Parathyroid adenoma (tissue), 2 donors: ENCODE data around the gene ABHD3.
"Not testable (repeated sequence)": the region's sequence is repeated elsewhere in the genome, so short reads cannot be mapped to it uniquely, and the experiment has no call there.

Source experiments
- H2AFZ ChIP-seq: fragments of 300-600 bp; sonication (generic); one replicate; pipeline ENCODE4 v1.7.0; 2017; ENCODE audit warnings: antibody characterized with exemption, mild to moderate bottlenecking
- H3K27ac ChIP-seq: fragments of 300-600 bp; sonication (generic); one replicate; pipeline ENCODE4 v1.7.0; 2017
- H3K27me3 ChIP-seq: fragments of 300-600 bp; sonication (generic); one replicate; pipeline ENCODE4 v1.7.0; 2017; ENCODE audit warnings: low read length; ENCODE audit not compliant: control insufficient read depth, insufficient read depth
- H3K36me3 ChIP-seq: fragments of 300-600 bp; sonication (generic); one replicate; pipeline ENCODE4 v1.7.0; 2017; ENCODE audit warnings: low read length; ENCODE audit not compliant: control insufficient read depth, insufficient read depth
- H3K4me1 ChIP-seq: fragments of 300-600 bp; sonication (generic); one replicate; pipeline ENCODE4 v1.7.0; 2017; ENCODE audit warnings: control low read depth
- H3K4me2 ChIP-seq: fragments of 300-600 bp; sonication (generic); one replicate; pipeline ENCODE4 v1.7.0; 2017; ENCODE audit warnings: low read length
- H3K4me3 ChIP-seq: fragments of 300-600 bp; sonication (generic); one replicate; pipeline ENCODE4 v1.7.0; 2017; ENCODE audit warnings: low read depth, low read length
- H3K79me2 ChIP-seq: fragments of 300-600 bp; sonication (generic); one replicate; pipeline ENCODE4 v1.7.0; 2017; ENCODE audit warnings: control low read depth
- H3K9ac ChIP-seq: fragments of 300-600 bp; sonication (generic); one replicate; pipeline ENCODE4 v1.7.0; 2017; ENCODE audit warnings: mild to moderate bottlenecking
- H3K9me3 ChIP-seq: fragments of 300-600 bp; sonication (generic); one replicate; pipeline ENCODE4 v1.7.0; 2017; ENCODE audit warnings: low read length; ENCODE audit not compliant: control insufficient read depth
- TF ChIP-seq, protein P1 (sequence below): fragments of 300-600 bp; sonication (generic); IDR thresholded peaks from one replicate; pipeline ENCODE4 v1.7.0; 2017; ENCODE audit warnings: antibody characterized with exemption, mild to moderate bottlenecking
- donor health status: primary hyperparathyroidism.

Gene ABHD3

DNA sequence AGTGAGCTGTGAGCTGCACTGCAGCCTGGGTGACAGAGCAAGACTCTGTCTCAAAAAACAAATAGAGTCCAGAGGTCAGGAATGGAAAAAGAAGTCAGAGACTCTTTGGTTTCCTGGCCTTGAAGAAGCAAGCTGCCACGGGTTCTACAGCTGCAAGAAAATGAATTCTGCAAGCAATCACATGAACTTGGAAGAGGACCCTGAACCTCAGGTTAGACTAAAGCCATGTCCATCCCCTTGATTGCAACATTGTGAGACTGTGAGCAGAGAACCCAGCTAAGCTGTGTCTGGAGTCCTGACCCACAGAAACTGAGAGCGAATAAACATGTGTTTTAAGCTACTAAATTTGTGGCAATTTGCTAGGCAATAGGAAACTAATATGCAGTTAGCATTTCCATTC is 23.1 kb upstream of the ABHD3 start:
- H3K27ac ChIP-seq = no peak overlapping the region
- no peak overlapping the region for H3K4me2 ChIP-seq
- no peaks in the 10 kb centered on the region for H3K4me1 ChIP-seq
- no peak overlapping the region for H3K4me3 ChIP-seq
- no peaks in the 10 kb centered on the region for H3K79me2 ChIP-seq
- H3K9ac ChIP-seq = no peak overlapping the region
- no peak overlapping the region for H2AFZ ChIP-seq
- no peaks in the 10 kb centered on the region for H3K36me3 ChIP-seq
- TF ChIP-seq, protein P1, sequence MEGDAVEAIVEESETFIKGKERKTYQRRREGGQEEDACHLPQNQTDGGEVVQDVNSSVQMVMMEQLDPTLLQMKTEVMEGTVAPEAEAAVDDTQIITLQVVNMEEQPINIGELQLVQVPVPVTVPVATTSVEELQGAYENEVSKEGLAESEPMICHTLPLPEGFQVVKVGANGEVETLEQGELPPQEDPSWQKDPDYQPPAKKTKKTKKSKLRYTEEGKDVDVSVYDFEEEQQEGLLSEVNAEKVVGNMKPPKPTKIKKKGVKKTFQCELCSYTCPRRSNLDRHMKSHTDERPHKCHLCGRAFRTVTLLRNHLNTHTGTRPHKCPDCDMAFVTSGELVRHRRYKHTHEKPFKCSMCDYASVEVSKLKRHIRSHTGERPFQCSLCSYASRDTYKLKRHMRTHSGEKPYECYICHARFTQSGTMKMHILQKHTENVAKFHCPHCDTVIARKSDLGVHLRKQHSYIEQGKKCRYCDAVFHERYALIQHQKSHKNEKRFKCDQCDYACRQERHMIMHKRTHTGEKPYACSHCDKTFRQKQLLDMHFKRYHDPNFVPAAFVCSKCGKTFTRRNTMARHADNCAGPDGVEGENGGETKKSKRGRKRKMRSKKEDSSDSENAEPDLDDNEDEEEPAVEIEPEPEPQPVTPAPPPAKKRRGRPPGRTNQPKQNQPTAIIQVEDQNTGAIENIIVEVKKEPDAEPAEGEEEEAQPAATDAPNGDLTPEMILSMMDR = no peak
- no peaks in the 10 kb centered on the region for H3K27me3 ChIP-seq
- H3K9me3 ChIP-seq = no peaks in the 10 kb centered on the region

DNA sequence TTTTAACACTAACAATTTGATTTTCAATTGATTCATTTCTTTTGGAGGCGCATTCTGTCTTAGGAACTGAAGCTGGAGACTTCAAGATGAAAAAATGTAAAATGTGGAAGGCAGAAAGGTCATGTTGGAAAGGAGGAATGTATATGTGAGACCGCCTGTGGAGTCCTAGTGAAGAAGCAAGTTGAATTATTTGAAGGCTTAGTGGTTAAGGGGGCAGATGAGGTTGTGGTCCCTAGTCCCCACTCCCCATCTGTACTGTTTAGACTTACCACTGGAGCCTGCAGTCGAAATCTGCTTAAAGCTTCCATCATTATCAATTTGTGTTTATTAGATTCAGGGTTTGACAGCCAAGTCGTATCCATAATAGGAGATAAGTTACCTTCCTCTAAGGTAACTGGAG is 20.6 kb upstream of the ABHD3 start:
- no peak overlapping the region for H3K27ac ChIP-seq
- H3K9ac ChIP-seq = no peak overlapping the region
- no peaks in the 10 kb centered on the region for H3K4me1 ChIP-seq
- H3K9me3 ChIP-seq = no peaks in the 10 kb centered on the region
- no peaks in the 10 kb centered on the region for H3K79me2 ChIP-seq
- TF ChIP-seq, protein P1 = no peak
- no peak overlapping the region for H3K4me2 ChIP-seq
- H2AFZ ChIP-seq = no peak overlapping the region
- no peak overlapping the region for H3K4me3 ChIP-seq
- no peaks in the 10 kb centered on the region for H3K27me3 ChIP-seq
- no peaks in the 10 kb centered on the region for H3K36me3 ChIP-seq

DNA sequence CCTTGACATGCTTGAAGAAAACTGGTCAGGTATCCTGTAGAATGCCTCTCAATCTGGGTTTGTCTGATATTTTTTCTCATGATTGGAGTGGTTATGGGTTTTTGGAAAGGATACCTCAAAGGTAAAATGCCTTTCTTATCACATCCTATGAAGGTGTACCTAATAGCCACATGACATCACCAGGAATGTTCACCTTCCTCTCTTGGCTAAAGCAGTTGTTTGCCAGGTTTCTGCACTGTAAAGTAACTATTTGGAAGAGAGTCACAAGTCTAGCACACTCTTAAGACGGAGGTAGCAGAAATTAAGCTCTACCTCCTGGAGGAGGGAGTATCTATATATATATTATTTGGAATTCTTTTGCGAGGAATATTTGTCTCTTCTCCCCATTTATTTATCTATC is 18.1 kb upstream of the ABHD3 start:
- Histone ChIP-seq H3K27me3 (no peaks in the 10 kb centered on the region), H3K4me3 (no peak overlapping the region), H3K9me3 (no peaks in the 10 kb centered on the region), H3K27ac (no peak overlapping the region), H3K9ac (no peak overlapping the region), H3K36me3 (no peaks in the 10 kb centered on the region), H3K79me2 (no peaks in the 10 kb centered on the region), H3K4me2 (no peak overlapping the region), H3K4me1 (no peaks in the 10 kb centered on the region), H2AFZ (no peak overlapping the region)
- TF ChIP-seq, protein P1 = no peak

DNA sequence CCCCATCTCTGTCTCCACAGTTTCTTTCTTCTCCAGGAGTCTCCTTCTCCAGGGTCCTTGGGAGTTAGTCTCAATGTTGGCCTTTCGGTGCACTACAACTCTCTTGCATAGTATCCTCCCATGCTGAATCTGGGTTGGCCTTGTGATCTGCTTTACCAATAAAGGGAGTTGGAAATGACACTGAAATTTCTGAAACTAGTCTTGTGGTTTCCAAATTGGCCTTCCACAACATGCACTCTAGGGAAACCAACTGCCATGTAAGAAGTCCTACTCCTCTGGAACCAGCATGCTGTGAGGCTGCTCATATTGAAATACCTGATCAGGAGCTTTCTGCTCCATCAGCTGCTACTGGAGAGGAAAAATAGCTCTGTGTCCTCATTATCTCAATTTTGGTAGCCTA is 9.9 kb upstream of the ABHD3 start:
- no peaks in the 10 kb centered on the region for H3K36me3 ChIP-seq
- TF ChIP-seq, protein P1 = no peak
- H3K27me3 ChIP-seq = no peaks in the 10 kb centered on the region
- H3K79me2 ChIP-seq = no peaks in the 10 kb centered on the region
- H3K4me1 ChIP-seq = no peaks in the 10 kb centered on the region
- H3K9me3 ChIP-seq = no peaks in the 10 kb centered on the region
- H3K27ac ChIP-seq = no peak overlapping the region
- no peak overlapping the region for H3K9ac ChIP-seq
- no peak overlapping the region for H3K4me3 ChIP-seq
- no peak overlapping the region for H3K4me2 ChIP-seq
- H2AFZ ChIP-seq = no peak overlapping the region

DNA sequence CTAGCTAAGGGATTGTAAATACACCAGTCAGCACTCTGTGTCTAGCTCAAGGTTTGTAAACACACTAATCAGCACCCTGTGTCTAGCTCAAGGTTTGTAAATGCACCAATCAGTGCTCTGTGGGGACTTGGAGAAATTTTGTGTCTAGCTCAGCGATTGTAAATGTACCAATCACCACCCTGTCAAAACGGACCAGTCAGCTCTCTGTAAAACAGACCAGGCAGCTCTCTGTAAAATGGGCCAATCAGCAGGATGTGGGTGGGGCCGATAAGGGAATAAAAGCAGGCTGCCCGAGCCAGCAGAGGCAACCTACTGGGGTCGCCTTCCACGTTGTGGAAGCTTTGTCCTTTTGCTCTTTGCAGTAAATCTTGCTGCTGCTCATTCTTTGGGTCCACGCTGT is 2.6 kb upstream of the ABHD3 start:
- H3K36me3 ChIP-seq, H3K27ac ChIP-seq, H3K4me1 ChIP-seq, H3K79me2 ChIP-seq, H2AFZ ChIP-seq, H3K27me3 ChIP-seq, H3K9me3 ChIP-seq, H3K4me3 ChIP-seq, H3K9ac ChIP-seq, H3K4me2 ChIP-seq: not testable (repeated sequence)
